IMR-90 (cell line): Measurements from ENCODE around the gene RBM23. TPM values are rescaled to one million over a fixed set of nuclear protein-coding genes. Genes with fewer than 3 reads are reported as not detected.

Experiments used
- ATAC-seq: fragments of 200-7000 bp; cut with Tn5 transposase; 2 replicates; pipeline ENCODE4 v1.9.1; 2020; ENCODE audit warnings: low read depth, mild to moderate bottlenecking, moderate library complexity
- BruUV-seq: library from RNA; stranded (reverse); fragments of 400-500 nt; replicated peaks from 2 replicates; lab custom pipeline; 2021; lab: Mats Ljungman, UMichigan
- CTCF ChIA-PET: fragments of 300-600 bp; formaldehyde crosslinking; extraction: SDS; loops from one replicate; lab custom pipeline; 2021; ENCODE audit warnings: antibody characterized with exemption; lab: Yijun Ruan, JAX
- POLR2A ChIA-PET: fragments of 300-600 bp; sonication (Branson Sonifier 250); formaldehyde crosslinking; loops from one replicate; lab custom pipeline; 2022; ENCODE audit warnings: antibody characterized with exemption; ENCODE audit not compliant: unreplicated experiment; lab: Charles Lee
- DNase-seq: peaks from one replicate; pipeline ENCODE4 v3.0.0; 2013
- H2AFZ ChIP-seq: replicated peaks from 2 replicates; pipeline ENCODE3; 2013; ENCODE audit warnings: low read length, mild to moderate bottlenecking; ENCODE audit not compliant: poor library complexity
- H2AK5ac ChIP-seq: 2 replicates; pipeline ENCODE4 v1.6.1; 2013; ENCODE audit warnings: low read depth, low read length, inconsistent platforms
- H2AK9ac ChIP-seq: replicated peaks from 2 replicates; pipeline ENCODE3; 2013; ENCODE audit warnings: mild to moderate bottlenecking, low read depth, low read length, moderate library complexity; ENCODE audit not compliant: poor library complexity
- H2BK120ac ChIP-seq: 2 replicates; pipeline ENCODE4 v1.6.1; 2013; ENCODE audit warnings: low read depth, low read length, inconsistent platforms
- H2BK15ac ChIP-seq: 3 replicates; pipeline ENCODE4 v1.6.1; 2013; ENCODE audit warnings: low read depth, low read length, inconsistent platforms
- H2BK20ac ChIP-seq: 2 replicates; pipeline ENCODE4 v1.6.1; 2013; ENCODE audit warnings: low read depth, mild to moderate bottlenecking, inconsistent platforms, low read length, moderate library complexity
- H2BK5ac ChIP-seq: 2 replicates; pipeline ENCODE4 v1.6.1; 2013; ENCODE audit warnings: mild to moderate bottlenecking, low read depth, low read length, inconsistent platforms; ENCODE audit not compliant: poor library complexity, severe bottlenecking
- H3K14ac ChIP-seq: replicated peaks from 2 replicates; pipeline ENCODE4 v1.6.1; 2013; ENCODE audit warnings: low read depth, low read length, inconsistent platforms
- H3K18ac ChIP-seq: 2 replicates; pipeline ENCODE4 v1.6.1; 2013; ENCODE audit warnings: low read depth, low read length, control low read depth
- H3K23ac ChIP-seq: 2 replicates; pipeline ENCODE4 v1.6.1; 2013; ENCODE audit warnings: low read depth, low read length, inconsistent platforms
- H3K27ac ChIP-seq: 2 replicates; pipeline ENCODE4 v1.5.1; 2013; ENCODE audit warnings: mild to moderate bottlenecking, control low read depth, low read length; ENCODE audit not compliant: insufficient read depth
- H3K27me3 ChIP-seq: 2 replicates; pipeline ENCODE4 v1.6.1; 2013; ENCODE audit warnings: low read length; ENCODE audit not compliant: control insufficient read depth, insufficient read depth
- H3K36me3 ChIP-seq: 2 replicates; pipeline ENCODE4 v1.6.1; 2013; ENCODE audit warnings: low read length, mixed read lengths; ENCODE audit not compliant: control insufficient read depth, insufficient read depth
- H3K4ac ChIP-seq: 2 replicates; pipeline ENCODE4 v1.6.1; 2013; ENCODE audit warnings: low read depth, low read length, inconsistent platforms
- H3K4me1 ChIP-seq: 2 replicates; pipeline ENCODE4 v1.6.1; 2013; ENCODE audit warnings: low read length, mixed read lengths; ENCODE audit not compliant: control insufficient read depth, insufficient read depth
- H3K4me2 ChIP-seq: 2 replicates; pipeline ENCODE4 v1.6.1; 2013; ENCODE audit warnings: low read depth, mild to moderate bottlenecking, control low read depth, low read length, moderate library complexity
- H3K4me3 ChIP-seq: 2 replicates; pipeline ENCODE4 v1.5.1; 2013; ENCODE audit warnings: low read depth, mild to moderate bottlenecking, control low read depth, low read length, moderate library complexity; ENCODE audit not compliant: insufficient read depth
- H3K56ac ChIP-seq: 2 replicates; pipeline ENCODE4 v1.6.1; 2013; ENCODE audit warnings: low read length, inconsistent platforms; ENCODE audit not compliant: insufficient read depth; ENCODE audit errors: extremely low read depth
- H3K79me1 ChIP-seq, 2 experiments: 2 replicates each; pipeline ENCODE4 v1.6.1; 2013; ENCODE audit warnings: low read length in 2 of 2, inconsistent platforms in 1 of 2, low read depth in 1 of 2
- H3K9ac ChIP-seq: 2 replicates; pipeline ENCODE4 v1.6.1; 2013; ENCODE audit warnings: low read depth, low read length, control low read depth
- H3K9me1 ChIP-seq: 2 replicates; pipeline ENCODE4 v1.6.1; 2013; ENCODE audit warnings: low read length, inconsistent platforms; ENCODE audit not compliant: insufficient read depth
- H3K9me3 ChIP-seq: 2 replicates; pipeline ENCODE4 v1.6.1; 2013; ENCODE audit warnings: low read length; ENCODE audit not compliant: control insufficient read depth, insufficient read depth
- H4K20me1 ChIP-seq: 2 replicates; pipeline ENCODE4 v1.6.1; 2013; ENCODE audit warnings: low read length, inconsistent platforms; ENCODE audit not compliant: insufficient read depth
- H4K5ac ChIP-seq: 2 replicates; pipeline ENCODE4 v1.6.1; 2013; ENCODE audit warnings: mild to moderate bottlenecking, low read depth, low read length, control low read depth
- H4K8ac ChIP-seq, 2 experiments: 2 replicates each; pipeline ENCODE4 v1.6.1; 2013; ENCODE audit warnings: low read depth in 2 of 2, low read length in 2 of 2, control low read depth in 1 of 2, inconsistent platforms in 1 of 2
- H4K91ac ChIP-seq: 2 replicates; pipeline ENCODE4 v1.6.1; 2013; ENCODE audit warnings: low read depth, low read length, inconsistent platforms; ENCODE audit not compliant: insufficient read depth
- NFE2L2 ChIP-seq: fragments of 150-350 bp; IDR thresholded peaks from 2 replicates; pipeline ENCODE4 v1.6.1; 2016; ENCODE audit warnings: low read depth, mild to moderate bottlenecking, low read length
- WGBS, 2 experiments: methylation state at CpG; one replicate each; pipeline versions ENCODE4 v1.1.5 to v1.1.7; 2013; ENCODE audit warnings: missing lambda C conversion rate in 2 of 2; ENCODE audit not compliant: insufficient read length in 1 of 2; ENCODE audit errors: extremely low coverage in 2 of 2; 5-methylcytosine and 5-hydroxymethylcytosine counted together
- dilution Hi-C: fragments of 300-500 bp; cut with HindIII; formaldehyde crosslinking; loops from one replicate; pipeline ENCODE4 v1.14.3; 2018; ENCODE audit warnings: low sequenced_read_pairs; ENCODE audit not compliant: unreplicated experiment
- in situ Hi-C: fragments of 300-500 bp; cut with MboI; formaldehyde crosslinking; loops from 3 replicates; pipeline ENCODE4 v1.14.3; 2019; ENCODE audit warnings: low sequenced_read_pairs, inconsistent platforms, mixed read lengths
- intact Hi-C: fragments of 100-400 bp; cut with micrococcal nuclease; formaldehyde crosslinking; loops from 2 replicates; pipeline ENCODE4 v1.10.0; 2022
- polyA plus RNA-seq, 3 experiments: library from polyadenylated mRNA; depleted of rRNA; stranded (reverse); fragments of >200 nt; gene quantifications; 2 replicates each; pipeline ENCODE4 v1.2.3, GENCODE V29; 2012; ENCODE audit warnings: low replicate concordance in 1 of 3
- total RNA-seq: library from RNA; depleted of rRNA; stranded (reverse); fragments of >200 nt; gene quantifications from 2 replicates; pipeline ENCODE4 v1.2.3, GENCODE V29; 2012
- TF ChIP-seq, protein P1 (sequence below): fragments of 150-350 bp; IDR thresholded peaks from 2 replicates; pipeline ENCODE4 v1.6.1; 2016; ENCODE audit warnings: low read depth, mild to moderate bottlenecking, low read length, moderate library complexity, borderline replicate concordance

RBM23 gene
- total and polyA plus RNA-seq, 2 of the 4 experiments (the other 2 are of a cell fraction), result 44.7 to 375 TPM

DNA sequence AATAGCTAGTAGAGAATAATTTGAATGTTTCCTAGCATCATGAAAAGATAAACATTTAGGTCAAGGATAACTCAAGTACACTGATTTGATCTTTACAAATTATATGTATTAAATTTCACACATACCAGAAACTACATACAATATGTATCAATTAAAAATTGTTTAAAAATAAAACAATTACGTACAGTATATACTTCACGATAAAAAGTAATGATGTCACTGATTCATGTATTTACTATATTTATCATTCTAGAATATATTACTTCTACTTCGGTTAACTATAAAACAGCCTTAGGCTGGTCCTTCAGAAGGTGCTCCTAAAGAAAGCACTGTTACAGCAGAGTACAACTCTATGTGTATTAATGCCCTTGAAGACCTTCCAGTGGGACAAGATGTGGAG lies 11.5 kb downstream of the RBM23 start:
- intact Hi-C loops (no loop called here), in situ Hi-C loops (no loop called here), dilution Hi-C loops (no loop called here)
- H3K36me3 ChIP-seq, result peaks cover 45% of the 10 kb centered on the region
- no peak overlapping the region for H4K8ac ChIP-seq
- no peak overlapping the region for H2BK120ac ChIP-seq
- no peak overlapping the region for H3K27ac ChIP-seq
- TF ChIP-seq, protein P1, sequence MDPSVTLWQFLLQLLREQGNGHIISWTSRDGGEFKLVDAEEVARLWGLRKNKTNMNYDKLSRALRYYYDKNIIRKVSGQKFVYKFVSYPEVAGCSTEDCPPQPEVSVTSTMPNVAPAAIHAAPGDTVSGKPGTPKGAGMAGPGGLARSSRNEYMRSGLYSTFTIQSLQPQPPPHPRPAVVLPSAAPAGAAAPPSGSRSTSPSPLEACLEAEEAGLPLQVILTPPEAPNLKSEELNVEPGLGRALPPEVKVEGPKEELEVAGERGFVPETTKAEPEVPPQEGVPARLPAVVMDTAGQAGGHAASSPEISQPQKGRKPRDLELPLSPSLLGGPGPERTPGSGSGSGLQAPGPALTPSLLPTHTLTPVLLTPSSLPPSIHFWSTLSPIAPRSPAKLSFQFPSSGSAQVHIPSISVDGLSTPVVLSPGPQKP, result no peak
- TF ChIP-seq NFE2L2, result no peak
- no peak overlapping the region for H3K4me3 ChIP-seq
- WGBS, 2 experiments, result no CpG with 5 or more reads among the region's 3 CpGs
- H3K4me1 ChIP-seq, result no peaks in the 10 kb centered on the region
- BruUV-seq, result no TSS peak
- POLR2A ChIA-PET, result no interaction called here
- H3K23ac ChIP-seq, result no peak overlapping the region
- H3K9me1 ChIP-seq, result 0 out of 2 replicates have a peak, but pooled peaks cover 3% of the 10 kb centered on the region
- H2BK20ac ChIP-seq, result no peak overlapping the region
- H2AK5ac ChIP-seq, result no peak overlapping the region
- no peak overlapping the region for H2AK9ac ChIP-seq
- peaks cover 10 to 27% of the 10 kb centered on the region in 2 experiments for H3K79me1 ChIP-seq
- no peak for DNase-seq
- CTCF ChIA-PET, result interaction anchor here (0.6 kb wide), 1 partner anchor 254 kb away, joined by 3 read pairs; no protein-coding TSS in a partner anchor
- no peak overlapping the region for H3K18ac ChIP-seq
- H3K9me3 ChIP-seq, result no peaks in the 10 kb centered on the region
- no peak overlapping the region for H3K14ac ChIP-seq
- no peak overlapping the region for H3K56ac ChIP-seq
- no peak overlapping the region for H3K4ac ChIP-seq
- H3K4me2 ChIP-seq, result no peak overlapping the region
- H2BK15ac ChIP-seq, result no peak overlapping the region
- H2BK5ac ChIP-seq, result no peak overlapping the region
- no peak overlapping the region for H4K5ac ChIP-seq
- H3K27me3 ChIP-seq, result no peaks in the 10 kb centered on the region
- H3K9ac ChIP-seq, result no peak overlapping the region
- no peak for ATAC-seq
- H4K20me1 ChIP-seq, result no peaks in the 10 kb centered on the region
- H2AFZ ChIP-seq, result no peak overlapping the region
- no peak overlapping the region for H4K91ac ChIP-seq
